ENCODE results near the gene SNX20.

- TF ChIP-seq TCF12 (IDR thresholded peaks at IDR 0.05; ENCODE audit: low read depth) (no peak), REST (IDR thresholded peaks at IDR 0.05; ENCODE audit: low read depth) (no peak), MAX (IDR thresholded peaks at IDR 0.05) (no peak)
These were observed 35.4 kb downstream of the SNX20 start for GRCh38 chr16:50645563-50646220.
